B cell (primary cell): ENCODE data around the gene LENG1. TPM values are rescaled to one million over a fixed set of nuclear protein-coding genes. Genes with fewer than 3 reads are reported as not detected.

Experiments
- ATAC-seq: fragments of 200-7000 bp; cut with Tn5 transposase; one replicate; pipeline ENCODE4 v1.10.0; 2021; ENCODE audit warnings: low read depth, mild to moderate bottlenecking, moderate number of reproducible peaks, moderate library complexity
- CTCF ChIA-PET: fragments of 350-600 bp; sonication (Branson Sonifier 250); formaldehyde crosslinking; loops from one replicate; lab custom pipeline; 2021; ENCODE audit warnings: antibody characterized with exemption, inconsistent platforms; lab: Charles Lee
- POLR2A ChIA-PET: fragments of 350-600 bp; sonication (Branson Sonifier 250); formaldehyde crosslinking; loops from one replicate; lab custom pipeline; 2021; ENCODE audit warnings: antibody characterized with exemption; lab: Charles Lee
- DNase-seq: peaks from one replicate; pipeline ENCODE4 v3.0.0; 2013
- H2AFZ ChIP-seq: 2 replicates; pipeline ENCODE4 v1.6.1; 2012; ENCODE audit warnings: mild to moderate bottlenecking, low read depth, low read length; ENCODE audit not compliant: insufficient read depth, poor library complexity, severe bottlenecking
- H3K27ac ChIP-seq, 2 donors: 1 replicate in 1 of 2; 2 replicates in 1 of 2; pipeline ENCODE4 v1.5.1; 2012 to 2013; ENCODE audit warnings: low read length in 2 of 2, mild to moderate bottlenecking in 2 of 2, moderate library complexity in 1 of 2
- H3K27me3 ChIP-seq, 4 experiments: fragments of 200-600 bp in 1 of 4; sonication (generic) in 1 of 4; replicated peaks in 1 of 4; 1 replicate in 2 of 4; 2 replicates in 2 of 4; pipeline versions ENCODE4 v1.6.1 to v1.7.0; 2013 to 2016; ENCODE audit warnings: low read length in 3 of 4, mild to moderate bottlenecking in 2 of 4, mixed read lengths in 1 of 4, moderate library complexity in 1 of 4; ENCODE audit not compliant: insufficient read depth in 4 of 4, control insufficient read depth in 3 of 4; ENCODE audit errors: control extremely low read depth in 1 of 4
- H3K36me3 ChIP-seq, 2 experiments: replicated peaks in 1 of 2; 1 replicate in 1 of 2; 2 replicates in 1 of 2; pipeline versions ENCODE4 v1.6.1 to v1.7.1; 2013; ENCODE audit warnings: low read length in 1 of 2; ENCODE audit not compliant: insufficient read depth in 2 of 2, control insufficient read depth in 1 of 2; ENCODE audit errors: control extremely low read depth in 1 of 2, extremely low read depth in 1 of 2
- H3K4me1 ChIP-seq, 2 donors: fragments of 200-600 bp in 1 of 2; sonication (generic) in 1 of 2; 1 replicate in 1 of 2; 2 replicates in 1 of 2; pipeline versions ENCODE4 v1.5.1 to v1.6.1; 2013 to 2017; ENCODE audit warnings: low read length in 2 of 2; ENCODE audit not compliant: control insufficient read depth in 2 of 2, insufficient read depth in 2 of 2
- H3K4me2 ChIP-seq: replicated peaks from 2 replicates; pipeline ENCODE3; 2012; ENCODE audit warnings: mild to moderate bottlenecking, low read depth, low read length; ENCODE audit not compliant: poor library complexity, severe bottlenecking
- H3K4me3 ChIP-seq, 5 experiments: fragments of 200-600 bp in 1 of 5; sonication (generic) in 1 of 5; 1 replicate in 3 of 5; 2 replicates in 2 of 5; pipeline versions ENCODE4 v1.5.1 to v1.7.0; 2011 to 2016; ENCODE audit warnings: low read length in 4 of 5, mild to moderate bottlenecking in 4 of 5, low read depth in 2 of 5, control low read depth in 1 of 5, moderate library complexity in 1 of 5; ENCODE audit not compliant: insufficient read depth in 1 of 5; ENCODE audit errors: control extremely low read depth in 1 of 5, extremely low read depth in 1 of 5
- H3K79me2 ChIP-seq: fragments of 200-600 bp; sonication (generic); one replicate; pipeline ENCODE4 v1.6.0; 2016; ENCODE audit warnings: low read length; ENCODE audit not compliant: control insufficient read depth, insufficient read depth
- H3K9ac ChIP-seq: fragments of 200-600 bp; sonication (generic); 2 replicates; pipeline ENCODE4 v1.6.1; 2017; ENCODE audit warnings: mild to moderate bottlenecking, low read length, moderate library complexity
- H3K9me3 ChIP-seq, 3 donors: one replicate each; pipeline versions ENCODE4 v1.6.1 to v1.7.1; 2013; ENCODE audit warnings: low read length in 2 of 3; ENCODE audit not compliant: control insufficient read depth in 2 of 3, insufficient read depth in 1 of 3; ENCODE audit errors: control extremely low read depth in 1 of 3
- H4K20me1 ChIP-seq: 2 replicates; pipeline ENCODE4 v1.6.0; 2012; ENCODE audit warnings: mild to moderate bottlenecking, low read length; ENCODE audit not compliant: insufficient read depth, control insufficient read depth, poor library complexity, severe bottlenecking
- H3K27ac Mint-ChIP-seq: one replicate; pipeline ENCODE4 v1.8.0; 2021; ENCODE audit warnings: mixed read lengths
- H3K27me3 Mint-ChIP-seq: one replicate; pipeline ENCODE4 v1.8.0; 2021; ENCODE audit warnings: mixed read lengths
- H3K4me1 Mint-ChIP-seq: one replicate; pipeline ENCODE4 v1.8.0; 2021; ENCODE audit warnings: mixed read lengths
- H3K4me3 Mint-ChIP-seq: one replicate; pipeline ENCODE4 v1.8.0; 2021; ENCODE audit warnings: mixed read lengths
- H3K9me3 Mint-ChIP-seq: one replicate; pipeline ENCODE4 v1.8.0; 2022; ENCODE audit warnings: mixed read lengths; ENCODE audit not compliant: insufficient read depth
- EZH2 ChIP-seq: IDR thresholded peaks from 2 replicates; pipeline ENCODE4 v1.6.1; 2012; ENCODE audit warnings: borderline replicate concordance, low read depth, mild to moderate bottlenecking, moderate library complexity, low read length; ENCODE audit not compliant: insufficient read depth, poor library complexity, severe bottlenecking
- WGBS: methylation state at CpG from one replicate; pipeline ENCODE4 v1.1.5; 2013; ENCODE audit warnings: missing lambda C conversion rate; ENCODE audit not compliant: insufficient coverage; 5-methylcytosine and 5-hydroxymethylcytosine counted together
- intact Hi-C: fragments of 100-400 bp; cut with micrococcal nuclease; formaldehyde crosslinking; loops from one replicate; pipeline ENCODE4 v1.10.0; 2022
- polyA plus RNA-seq: library from polyadenylated mRNA; depleted of rRNA; stranded (reverse); fragments of >200 nt; gene quantifications from 2 replicates; pipeline ENCODE4 v1.2.3, GENCODE V29; 2012
- total RNA-seq, 2 donors: library from RNA; stranded (reverse); fragments of 120-200 nt in 1 of 2; gene quantifications; 1 replicate in 1 of 2; 2 replicates in 1 of 2; pipeline versions ENCODE4 v1.2.3 to v1.2.4, GENCODE V29; 2013 to 2022
- TF ChIP-seq, protein P1 (sequence below): fragments of 200-600 bp; IDR thresholded peaks from one replicate; pipeline ENCODE4 v1.8.0; 2022; ENCODE audit warnings: antibody characterized with exemption, mild to moderate bottlenecking

LENG1 gene
- total and polyA plus RNA-seq, 2 donors (not counting 1 experiment from before 2014, with no cell fraction given), result 9.2 to 16.5 TPM

DNA sequence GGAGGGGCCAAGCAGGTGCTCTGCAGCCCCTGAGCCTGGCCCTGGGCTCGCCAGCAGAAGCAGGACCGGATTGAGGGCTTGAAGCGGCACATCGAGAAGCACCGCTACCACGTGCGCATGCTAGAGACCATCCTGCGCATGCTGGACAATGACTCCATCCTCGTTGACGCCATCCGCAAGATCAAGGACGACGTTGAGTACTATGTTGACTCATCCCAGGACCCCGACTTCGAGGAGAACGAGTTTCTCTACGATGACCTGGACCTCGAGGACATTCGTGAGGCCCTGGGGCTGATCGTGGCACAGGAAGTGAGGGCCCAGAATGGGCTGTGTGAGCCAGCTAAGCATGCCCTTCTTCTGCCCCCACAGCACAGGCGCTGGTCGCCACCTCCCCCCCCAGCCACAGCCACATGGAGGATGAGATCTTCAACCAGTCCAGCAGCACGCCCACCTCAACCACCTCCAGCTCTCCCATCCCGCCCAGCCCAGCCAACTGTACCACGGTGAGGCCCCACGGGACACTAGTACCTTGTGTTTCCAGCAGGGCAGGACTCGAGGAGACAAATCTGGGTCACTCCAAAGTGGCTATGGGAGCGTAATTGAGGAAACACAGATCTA lies 13.9 kb downstream of the LENG1 start:
- Histone ChIP-seq H3K9ac (no peak overlapping the region), H3K4me2 (no peak overlapping the region), H3K4me3 (no peak overlapping the region), H3K79me2 (peaks cover 43% of the 10 kb centered on the region), H3K36me3 (peaks cover 0 to 97% of the 10 kb centered on the region in 2 experiments), H3K4me1 (peaks cover 0 to 4% of the 10 kb centered on the region in 2 donors), H3K27ac (no peak overlapping the region), H2AFZ (no peak overlapping the region), H3K27me3 (no peaks in the 10 kb centered on the region), H3K9me3 (no peaks in the 10 kb centered on the region), H4K20me1 (peaks cover 83% of the 10 kb centered on the region)
- CTCF ChIA-PET, result no interaction called here
- WGBS, result 96% methylated on average over 25 of the region's 28 CpGs
- intact Hi-C loops, result no loop called here
- no peak overlapping the region for H3K4me3 Mint-ChIP-seq
- H3K4me1 Mint-ChIP-seq, result peaks cover 12% of the 10 kb centered on the region
- no peak overlapping the region for H3K27ac Mint-ChIP-seq
- POLR2A ChIA-PET, result no interaction called here
- H3K27me3 Mint-ChIP-seq, result no peaks in the 10 kb centered on the region
- DNase-seq (no peak), ATAC-seq (no peak)
- H3K9me3 Mint-ChIP-seq, result no peaks in the 10 kb centered on the region
- TF ChIP-seq, protein P1, sequence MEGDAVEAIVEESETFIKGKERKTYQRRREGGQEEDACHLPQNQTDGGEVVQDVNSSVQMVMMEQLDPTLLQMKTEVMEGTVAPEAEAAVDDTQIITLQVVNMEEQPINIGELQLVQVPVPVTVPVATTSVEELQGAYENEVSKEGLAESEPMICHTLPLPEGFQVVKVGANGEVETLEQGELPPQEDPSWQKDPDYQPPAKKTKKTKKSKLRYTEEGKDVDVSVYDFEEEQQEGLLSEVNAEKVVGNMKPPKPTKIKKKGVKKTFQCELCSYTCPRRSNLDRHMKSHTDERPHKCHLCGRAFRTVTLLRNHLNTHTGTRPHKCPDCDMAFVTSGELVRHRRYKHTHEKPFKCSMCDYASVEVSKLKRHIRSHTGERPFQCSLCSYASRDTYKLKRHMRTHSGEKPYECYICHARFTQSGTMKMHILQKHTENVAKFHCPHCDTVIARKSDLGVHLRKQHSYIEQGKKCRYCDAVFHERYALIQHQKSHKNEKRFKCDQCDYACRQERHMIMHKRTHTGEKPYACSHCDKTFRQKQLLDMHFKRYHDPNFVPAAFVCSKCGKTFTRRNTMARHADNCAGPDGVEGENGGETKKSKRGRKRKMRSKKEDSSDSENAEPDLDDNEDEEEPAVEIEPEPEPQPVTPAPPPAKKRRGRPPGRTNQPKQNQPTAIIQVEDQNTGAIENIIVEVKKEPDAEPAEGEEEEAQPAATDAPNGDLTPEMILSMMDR, result no peak
- TF ChIP-seq EZH2, result no peak

DNA sequence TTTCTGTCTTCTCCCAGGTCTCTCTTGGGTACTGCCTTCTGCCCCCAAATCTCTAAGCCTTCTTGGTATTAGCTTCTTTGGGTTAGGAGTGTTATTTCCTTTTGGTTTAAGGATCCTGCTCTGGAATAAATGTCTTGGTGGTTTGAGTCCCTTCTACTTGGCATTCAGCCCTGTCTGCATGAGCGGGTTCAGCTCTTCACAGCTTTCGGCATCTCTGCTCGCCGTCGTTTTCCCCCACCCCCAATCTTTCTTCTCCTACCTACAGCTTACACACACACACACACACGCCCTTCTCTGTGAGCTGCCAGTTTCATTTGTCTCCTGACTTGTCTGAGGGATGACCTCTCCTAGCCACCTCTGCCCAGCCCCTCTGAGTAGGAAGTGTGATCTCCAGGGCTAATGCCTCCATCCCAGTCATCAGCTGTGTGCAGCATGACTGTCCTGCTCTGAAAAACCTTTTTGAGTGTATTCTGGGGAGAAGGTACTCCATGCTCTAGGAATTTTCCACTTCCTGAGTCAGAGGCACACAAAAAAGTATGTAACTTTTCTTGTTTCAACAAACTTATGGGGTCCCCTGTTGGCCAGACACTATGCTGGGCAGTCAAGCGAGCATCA lies 17.2 kb downstream of the LENG1 start:
- H3K79me2 ChIP-seq, result peaks cover 74% of the 10 kb centered on the region
- ChIA-PET POLR2A (no interaction called here), CTCF (no interaction called here)
- no peak overlapping the region for H2AFZ ChIP-seq
- no peak overlapping the region for H3K9ac ChIP-seq
- Mint-ChIP-seq H3K4me1 (peaks cover 37% of the 10 kb centered on the region), H3K27ac (no peak overlapping the region), H3K4me3 (no peak overlapping the region), H3K9me3 (no peaks in the 10 kb centered on the region), H3K27me3 (no peaks in the 10 kb centered on the region)
- ATAC-seq (no peak), DNase-seq (no peak)
- H3K27me3 ChIP-seq, result no peaks in the 10 kb centered on the region
- TF ChIP-seq, protein P1, result no peak
- no peak for TF ChIP-seq EZH2
- whole genome bisulfite sequencing, result 90% methylated on average over 2 of the region's 7 CpGs
- peaks cover 0 to 69% of the 10 kb centered on the region in 2 experiments for H3K36me3 ChIP-seq
- no peaks in the 10 kb centered on the region for H3K9me3 ChIP-seq
- H3K4me2 ChIP-seq, result no peak overlapping the region
- H3K4me1 ChIP-seq, result peaks cover 16 to 21% of the 10 kb centered on the region in 2 donors
- no peak overlapping the region for H3K4me3 ChIP-seq
- H3K27ac ChIP-seq, result peak overlapping the region in 1 of 2 donors; percentile 32
- intact Hi-C loops, result no loop called here
- peaks cover 87% of the 10 kb centered on the region for H4K20me1 ChIP-seq
